WTC11 (cell line): ENCODE measurements around the gene LUC7L. TPM values are rescaled to one million over a fixed set of nuclear protein-coding genes. Genes with fewer than 3 reads are reported as not detected.

Source experiments
- ATAC-seq: fragments of 200-7000 bp; cut with Tn5 transposase; 2 replicates; pipeline ENCODE4 v1.10.0; 2021; ENCODE audit warnings: mild to moderate bottlenecking, moderate library complexity
- CTCF ChIA-PET: fragments of 300-600 bp; sonication (Branson Sonifier 250); formaldehyde crosslinking; loops from one replicate; lab custom pipeline; 2021; ENCODE audit warnings: antibody characterized with exemption; lab: Charles Lee
- POLR2A ChIA-PET: fragments of 350-600 bp; sonication (Branson Sonifier 250); formaldehyde crosslinking; loops from one replicate; lab custom pipeline; 2021; ENCODE audit warnings: antibody characterized with exemption; lab: Charles Lee
- DNase-seq: peaks from one replicate; pipeline ENCODE4 v3.0.0; 2021; ENCODE audit warnings: low spot score
- H3K27ac Mint-ChIP-seq: 2 replicates; pipeline ENCODE4 v1.8.0; 2021; ENCODE audit warnings: mixed read lengths
- H3K27me3 Mint-ChIP-seq: 2 replicates; pipeline ENCODE4 v1.8.0; 2021; ENCODE audit warnings: low read depth, mild to moderate bottlenecking, moderate library complexity, mixed read lengths
- H3K36me3 Mint-ChIP-seq: 2 replicates; pipeline ENCODE4 v1.8.0; 2021; ENCODE audit warnings: mixed read lengths
- H3K4me1 Mint-ChIP-seq: 2 replicates; pipeline ENCODE4 v1.8.0; 2022; ENCODE audit warnings: mixed read lengths
- H3K4me3 Mint-ChIP-seq: 2 replicates; pipeline ENCODE4 v1.8.0; 2021; ENCODE audit warnings: mild to moderate bottlenecking, moderate library complexity, mixed read lengths
- H3K9me3 Mint-ChIP-seq: 2 replicates; pipeline ENCODE4 v1.8.0; 2021; ENCODE audit warnings: mixed read lengths
- ATF1 ChIP-seq: sonication (generic); formaldehyde crosslinking; IDR thresholded peaks from 2 replicates; pipeline ENCODE4 v1.8.1; 2023; ENCODE audit warnings: mild to moderate bottlenecking, moderate library complexity, missing genetic modification reagents
- CBFB ChIP-seq: sonication (generic); formaldehyde crosslinking; IDR thresholded peaks from 2 replicates; pipeline ENCODE4 v1.8.1; 2022; ENCODE audit warnings: mild to moderate bottlenecking, low read depth, missing genetic modification reagents
- CREB1 ChIP-seq: sonication (generic); formaldehyde crosslinking; IDR thresholded peaks from 2 replicates; pipeline ENCODE4 v1.8.0; 2023; ENCODE audit warnings: mild to moderate bottlenecking, missing genetic modification reagents
- EMX1 ChIP-seq: fragments of 250-450 bp; sonication (Bioruptor Pico); IDR thresholded peaks from 2 replicates; pipeline ENCODE4 v1.8.0; 2021; ENCODE audit warnings: mild to moderate bottlenecking
- FOXJ3 ChIP-seq: sonication (generic); formaldehyde crosslinking; IDR thresholded peaks from 2 replicates; pipeline ENCODE4 v1.9.0; 2021; ENCODE audit warnings: missing genetic modification reagents, mild to moderate bottlenecking, borderline replicate concordance
- HMGA2 ChIP-seq: fragments of 250-450 bp; sonication (Bioruptor Pico); IDR thresholded peaks from 2 replicates; pipeline ENCODE4 v1.4.0; 2021; ENCODE audit warnings: mild to moderate bottlenecking, moderate library complexity
- IRF2 ChIP-seq: sonication (generic); formaldehyde crosslinking; IDR thresholded peaks from 2 replicates; pipeline ENCODE4 v1.8.0; 2022; ENCODE audit warnings: low read depth, missing genetic modification reagents, borderline replicate concordance
- JAZF1 ChIP-seq: fragments of 250-450 bp; sonication (Bioruptor Pico); IDR thresholded peaks from 2 replicates; pipeline ENCODE4 v1.9.0; 2021; ENCODE audit warnings: moderate library complexity, mild to moderate bottlenecking, inconsistent platforms
- NFE2L1 ChIP-seq: sonication (generic); formaldehyde crosslinking; IDR thresholded peaks from 2 replicates; pipeline ENCODE4 v1.8.1; 2023; ENCODE audit warnings: missing genetic modification reagents
- NFYB ChIP-seq: sonication (generic); formaldehyde crosslinking; conservative IDR thresholded peaks from 2 replicates; pipeline ENCODE4 v1.8.0; 2022; ENCODE audit warnings: low read depth, missing genetic modification reagents
- NR1H2 ChIP-seq: sonication (generic); formaldehyde crosslinking; IDR thresholded peaks from 2 replicates; pipeline ENCODE4 v1.9.0; 2021; ENCODE audit warnings: mild to moderate bottlenecking, moderate library complexity, missing genetic modification reagents
- OVOL2 ChIP-seq: fragments of 250-450 bp; sonication (Bioruptor Pico); IDR thresholded peaks from 2 replicates; pipeline ENCODE4 v1.9.0; 2021; ENCODE audit warnings: mild to moderate bottlenecking, borderline replicate concordance
- RELA ChIP-seq: sonication (generic); formaldehyde crosslinking; IDR thresholded peaks from 2 replicates; pipeline ENCODE4 v1.8.1; 2022; ENCODE audit warnings: missing genetic modification reagents, mild to moderate bottlenecking, borderline replicate concordance
- SMAD4 ChIP-seq: sonication (generic); formaldehyde crosslinking; IDR thresholded peaks from 2 replicates; pipeline ENCODE4 v1.8.0; 2022; ENCODE audit warnings: mild to moderate bottlenecking, missing genetic modification reagents
- ZNF121 ChIP-seq: sonication (generic); formaldehyde crosslinking; IDR thresholded peaks from 2 replicates; pipeline ENCODE4 v1.8.0; 2023; ENCODE audit warnings: missing genetic modification reagents
- ZNF263 ChIP-seq: sonication (generic); formaldehyde crosslinking; IDR thresholded peaks from 2 replicates; pipeline ENCODE4 v1.8.1; 2022; ENCODE audit warnings: low read depth, mild to moderate bottlenecking, moderate library complexity, missing genetic modification reagents
- ZNF396 ChIP-seq: fragments of 250-450 bp; sonication (Bioruptor Pico); IDR thresholded peaks from 2 replicates; pipeline ENCODE4 v1.8.0; 2021; ENCODE audit warnings: mild to moderate bottlenecking, moderate library complexity, borderline replicate concordance
- total RNA-seq: library from RNA; stranded (reverse); gene quantifications from 3 replicates; pipeline ENCODE4 v1.2.3, GENCODE V29; 2021
- TF ChIP-seq, protein P1 (sequence below): sonication (generic); formaldehyde crosslinking; IDR thresholded peaks from 2 replicates; pipeline ENCODE4 v1.8.1; 2023; ENCODE audit warnings: mild to moderate bottlenecking, moderate library complexity, missing genetic modification reagents
- TF ChIP-seq, protein P2 (sequence below): fragments of 250-450 bp; sonication (Bioruptor Pico); conservative IDR thresholded peaks from 2 replicates; pipeline ENCODE4 v1.9.0; 2021; ENCODE audit warnings: mild to moderate bottlenecking
- TF ChIP-seq, protein P3 (sequence below): sonication (generic); formaldehyde crosslinking; IDR thresholded peaks from 2 replicates; pipeline ENCODE4 v1.8.0; 2022; ENCODE audit warnings: mild to moderate bottlenecking, missing genetic modification reagents
- TF ChIP-seq, protein P4 (sequence below): fragments of 250-450 bp; sonication (Bioruptor Pico); IDR thresholded peaks from 2 replicates; pipeline ENCODE4 v2.1.2; 2022; ENCODE audit warnings: mild to moderate bottlenecking, moderate library complexity
- TF ChIP-seq, protein P5 (sequence below): sonication (generic); formaldehyde crosslinking; IDR thresholded peaks from 2 replicates; pipeline ENCODE4 v1.8.1; 2023; ENCODE audit warnings: mild to moderate bottlenecking, missing genetic modification reagents
- TF ChIP-seq, protein P6 (sequence below): fragments of 250-450 bp; sonication (Bioruptor Pico); IDR thresholded peaks from 2 replicates; pipeline ENCODE4 v1.9.0; 2021; ENCODE audit warnings: moderate library complexity, mild to moderate bottlenecking, inconsistent platforms, borderline replicate concordance

Gene LUC7L
- total RNA-seq, 1 experiment from 2014 or later: 111 TPM

DNA sequence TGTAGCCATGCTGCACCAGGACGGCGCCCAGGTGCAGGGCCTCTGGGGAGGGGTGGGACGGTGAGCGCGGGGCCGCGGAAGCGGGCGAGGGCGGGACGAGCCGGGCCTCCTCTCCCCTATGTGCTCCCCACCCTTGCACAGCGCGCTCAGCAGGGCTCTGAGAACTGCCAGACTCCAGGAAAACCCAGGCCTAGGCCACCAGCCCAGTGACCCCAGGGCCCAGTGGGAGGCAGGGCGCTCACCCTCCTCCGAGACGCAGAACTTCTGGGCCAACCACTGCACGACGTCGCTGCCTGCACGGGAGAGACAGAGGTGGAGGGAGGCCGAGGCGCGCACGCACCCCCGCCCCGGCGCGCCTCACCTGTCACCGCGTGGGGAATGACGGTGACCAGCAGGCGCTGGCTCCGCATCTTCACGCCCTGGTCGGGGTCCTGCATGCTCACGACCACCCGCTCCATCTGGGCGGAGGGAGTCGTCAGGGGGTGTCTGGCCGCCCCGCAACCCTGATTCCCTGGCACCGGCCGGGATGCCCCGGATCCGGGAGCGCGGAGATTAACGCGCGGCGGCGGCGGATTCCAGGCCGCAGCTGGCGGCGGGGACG lies 45.9 kb upstream of the LUC7L start (continued):
- TF ChIP-seq NFYB (CRISPR knock-in tag): no peak
- TF ChIP-seq EMX1 (CRISPR knock-in tag): no peak
- no peak for TF ChIP-seq JAZF1

DNA sequence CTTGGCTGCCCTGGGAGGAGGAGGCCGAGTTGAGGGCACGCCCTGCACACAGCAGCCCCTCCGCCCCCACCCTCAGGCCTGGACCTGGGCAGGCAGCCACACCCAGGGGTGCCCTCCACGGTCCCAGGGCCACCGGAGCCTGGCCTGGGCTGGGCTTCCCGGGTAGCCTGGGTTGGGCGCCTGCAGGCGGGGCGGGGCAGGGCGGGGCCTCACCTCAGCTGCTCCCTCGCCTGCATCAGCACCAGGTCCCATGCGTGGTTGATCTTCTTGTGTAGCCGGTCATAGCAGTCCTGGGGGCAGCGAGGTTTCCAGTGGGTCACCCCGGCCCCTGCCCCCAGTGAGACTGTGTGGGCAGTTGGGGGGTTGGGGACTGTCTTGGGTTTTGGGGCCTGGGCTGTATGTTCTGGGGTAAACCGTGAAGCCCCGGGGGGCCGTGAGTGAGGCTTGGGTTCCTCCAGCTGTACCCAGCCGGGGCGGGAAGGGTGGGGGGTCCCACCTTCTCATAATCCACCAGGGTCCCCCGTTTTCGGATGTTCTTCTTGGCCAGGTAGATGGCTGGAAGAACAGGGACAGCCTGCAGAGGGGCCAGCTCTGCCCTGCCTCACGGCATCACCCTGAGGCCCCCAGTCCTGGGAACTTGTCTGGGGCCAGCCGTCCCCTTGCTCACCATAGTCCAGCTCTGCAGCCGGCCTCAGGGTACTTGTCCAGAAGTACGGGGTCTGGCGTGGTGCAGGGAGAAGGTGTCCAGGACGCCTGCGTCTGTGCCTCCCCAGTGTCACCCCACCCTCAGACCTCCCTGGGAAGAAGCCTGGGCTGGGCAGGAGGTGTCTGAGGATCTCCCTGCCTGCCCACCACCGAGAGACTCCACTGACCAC lies 44.5 kb upstream of the LUC7L start:
- H3K27ac Mint-ChIP-seq: no peak overlapping the region

DNA sequence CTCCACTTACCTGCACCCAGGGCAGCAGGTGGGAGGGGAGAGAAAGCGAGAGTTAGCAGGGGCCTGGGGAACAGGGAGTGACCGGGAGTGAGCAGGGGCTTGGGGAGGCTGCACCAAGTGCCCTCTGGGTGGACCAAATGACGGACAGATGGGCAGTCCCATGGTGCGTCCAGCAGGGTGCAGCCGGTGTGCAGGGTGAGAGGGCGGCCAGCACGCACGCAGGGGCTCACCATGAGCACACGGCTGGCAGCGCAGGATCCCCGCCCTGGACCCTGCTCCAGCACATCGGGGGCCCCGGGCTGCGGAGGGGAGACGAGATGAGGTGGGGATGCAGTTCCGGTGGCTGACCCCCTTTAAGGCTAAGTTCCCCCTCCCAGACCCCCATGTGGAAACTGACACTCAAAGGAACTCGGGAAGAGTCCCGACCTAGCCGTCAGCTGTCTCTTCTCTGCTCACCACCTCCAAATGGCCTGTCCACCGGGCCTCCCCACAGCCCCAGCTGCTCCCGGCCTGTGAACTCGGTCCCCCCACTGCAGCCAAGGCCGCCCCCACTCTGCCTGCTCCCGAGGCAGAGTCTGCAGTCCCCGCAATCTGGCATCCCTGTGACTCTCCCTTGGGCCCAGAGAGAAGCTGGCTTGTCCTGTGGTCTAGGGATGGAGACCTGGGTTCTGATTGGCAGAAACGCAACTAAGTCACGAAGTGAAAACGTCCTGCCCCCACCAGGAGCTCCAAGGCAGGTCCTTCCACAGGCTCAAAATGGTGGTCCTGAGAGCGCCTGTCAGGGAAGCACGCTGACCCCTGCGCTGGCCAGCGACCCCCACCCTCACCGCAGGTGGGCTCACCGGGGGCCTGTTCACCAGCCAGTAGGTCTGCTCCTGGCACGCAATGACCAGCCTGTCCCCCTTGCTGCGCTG lies 43.6 kb upstream of the LUC7L start:
- ChIA-PET CTCF (no interaction called here), POLR2A (no interaction called here)
- ATAC-seq (no peak), DNase-seq (no peak)
- H3K36me3 Mint-ChIP-seq: no peaks in the 10 kb centered on the region
- no peaks in the 10 kb centered on the region for H3K4me1 Mint-ChIP-seq
- H3K27ac Mint-ChIP-seq: no peak overlapping the region
- TF ChIP-seq HMGA2 (CRISPR knock-in tag) (no peak), OVOL2 (CRISPR knock-in tag) (no peak), JAZF1 (no peak), NFE2L1 (CRISPR knock-in tag) (no peak), CBFB (CRISPR knock-in tag) (no peak), ZNF121 (CRISPR knock-in tag) (no peak), IRF2 (CRISPR knock-in tag) (no peak), SMAD4 (CRISPR knock-in tag) (no peak), CREB1 (no peak)
- TF ChIP-seq, protein P1, sequence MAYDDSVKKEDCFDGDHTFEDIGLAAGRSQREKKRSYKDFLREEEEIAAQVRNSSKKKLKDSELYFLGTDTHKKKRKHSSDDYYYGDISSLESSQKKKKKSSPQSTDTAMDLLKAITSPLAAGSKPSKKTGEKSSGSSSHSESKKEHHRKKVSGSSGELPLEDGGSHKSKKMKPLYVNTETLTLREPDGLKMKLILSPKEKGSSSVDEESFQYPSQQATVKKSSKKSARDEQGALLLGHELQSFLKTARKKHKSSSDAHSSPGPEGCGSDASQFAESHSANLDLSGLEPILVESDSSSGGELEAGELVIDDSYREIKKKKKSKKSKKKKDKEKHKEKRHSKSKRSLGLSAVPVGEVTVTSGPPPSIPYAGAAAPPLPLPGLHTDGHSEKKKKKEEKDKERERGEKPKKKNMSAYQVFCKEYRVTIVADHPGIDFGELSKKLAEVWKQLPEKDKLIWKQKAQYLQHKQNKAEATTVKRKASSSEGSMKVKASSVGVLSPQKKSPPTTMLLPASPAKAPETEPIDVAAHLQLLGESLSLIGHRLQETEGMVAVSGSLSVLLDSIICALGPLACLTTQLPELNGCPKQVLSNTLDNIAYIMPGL (CRISPR knock-in tag): no peak
- TF ChIP-seq, protein P2, sequence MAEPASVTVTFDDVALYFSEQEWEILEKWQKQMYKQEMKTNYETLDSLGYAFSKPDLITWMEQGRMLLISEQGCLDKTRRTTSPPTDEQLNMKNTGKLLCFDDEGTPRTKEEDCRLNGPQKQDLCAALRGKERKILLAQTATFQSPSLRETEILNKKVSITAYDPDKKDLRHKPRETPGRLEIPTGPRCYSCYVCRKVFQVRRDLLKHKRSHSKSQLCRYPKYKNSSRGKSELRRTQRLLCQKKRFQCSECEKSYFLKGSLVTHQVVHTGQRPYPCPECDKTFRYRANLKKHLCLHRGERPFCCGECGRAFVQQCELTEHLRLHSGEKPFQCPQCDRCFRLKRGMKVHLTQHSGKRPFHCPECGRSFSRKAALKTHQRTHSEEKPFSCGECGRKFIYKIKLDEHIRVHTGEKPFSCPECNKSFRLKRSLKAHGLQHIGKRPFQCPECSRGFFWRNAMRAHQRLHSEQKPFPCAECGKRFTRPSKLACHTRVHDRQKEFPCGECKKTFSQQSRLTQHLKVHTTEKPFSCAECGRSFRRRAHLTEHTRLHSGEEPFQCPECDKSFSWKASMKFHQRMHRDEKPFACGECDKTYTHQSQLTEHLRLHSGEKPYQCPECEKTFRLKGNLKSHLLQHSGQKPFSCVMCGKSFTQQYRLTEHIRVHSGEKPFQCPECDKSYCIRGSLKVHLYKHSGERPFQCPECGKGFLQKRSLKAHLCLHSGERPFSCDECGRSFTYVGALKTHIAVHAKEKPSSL: no peak
- TF ChIP-seq, protein P3, sequence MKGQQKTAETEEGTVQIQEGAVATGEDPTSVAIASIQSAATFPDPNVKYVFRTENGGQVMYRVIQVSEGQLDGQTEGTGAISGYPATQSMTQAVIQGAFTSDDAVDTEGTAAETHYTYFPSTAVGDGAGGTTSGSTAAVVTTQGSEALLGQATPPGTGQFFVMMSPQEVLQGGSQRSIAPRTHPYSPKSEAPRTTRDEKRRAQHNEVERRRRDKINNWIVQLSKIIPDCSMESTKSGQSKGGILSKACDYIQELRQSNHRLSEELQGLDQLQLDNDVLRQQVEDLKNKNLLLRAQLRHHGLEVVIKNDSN: no peak
- TF ChIP-seq, protein P4, sequence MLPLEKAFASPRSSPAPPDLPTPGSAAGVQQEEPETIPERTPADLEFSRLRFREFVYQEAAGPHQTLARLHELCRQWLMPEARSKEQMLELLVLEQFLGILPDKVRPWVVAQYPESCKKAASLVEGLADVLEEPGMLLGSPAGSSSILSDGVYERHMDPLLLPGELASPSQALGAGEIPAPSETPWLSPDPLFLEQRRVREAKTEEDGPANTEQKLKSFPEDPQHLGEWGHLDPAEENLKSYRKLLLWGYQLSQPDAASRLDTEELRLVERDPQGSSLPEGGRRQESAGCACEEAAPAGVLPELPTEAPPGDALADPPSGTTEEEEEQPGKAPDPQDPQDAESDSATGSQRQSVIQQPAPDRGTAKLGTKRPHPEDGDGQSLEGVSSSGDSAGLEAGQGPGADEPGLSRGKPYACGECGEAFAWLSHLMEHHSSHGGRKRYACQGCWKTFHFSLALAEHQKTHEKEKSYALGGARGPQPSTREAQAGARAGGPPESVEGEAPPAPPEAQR (CRISPR knock-in tag): no peak
- H3K27me3 Mint-ChIP-seq: peaks cover 32% of the 10 kb centered on the region
- H3K4me3 Mint-ChIP-seq: no peak overlapping the region
- no peaks in the 10 kb centered on the region for H3K9me3 Mint-ChIP-seq

More for the DNA sequence above, 44.5 kb upstream of the LUC7L start:
- CTCF ChIA-PET: no interaction called here
- Mint-ChIP-seq H3K4me3 (no peak overlapping the region), H3K27me3 (peaks cover 33% of the 10 kb centered on the region), H3K36me3 (no peaks in the 10 kb centered on the region), H3K4me1 (no peaks in the 10 kb centered on the region), H3K9me3 (no peaks in the 10 kb centered on the region)
- POLR2A ChIA-PET: interaction anchor here (0.6 kb wide), 1 partner anchor 40 kb away, joined by 3 read pairs; no protein-coding TSS in a partner anchor
- no peak for ATAC-seq
- TF ChIP-seq, protein P5, sequence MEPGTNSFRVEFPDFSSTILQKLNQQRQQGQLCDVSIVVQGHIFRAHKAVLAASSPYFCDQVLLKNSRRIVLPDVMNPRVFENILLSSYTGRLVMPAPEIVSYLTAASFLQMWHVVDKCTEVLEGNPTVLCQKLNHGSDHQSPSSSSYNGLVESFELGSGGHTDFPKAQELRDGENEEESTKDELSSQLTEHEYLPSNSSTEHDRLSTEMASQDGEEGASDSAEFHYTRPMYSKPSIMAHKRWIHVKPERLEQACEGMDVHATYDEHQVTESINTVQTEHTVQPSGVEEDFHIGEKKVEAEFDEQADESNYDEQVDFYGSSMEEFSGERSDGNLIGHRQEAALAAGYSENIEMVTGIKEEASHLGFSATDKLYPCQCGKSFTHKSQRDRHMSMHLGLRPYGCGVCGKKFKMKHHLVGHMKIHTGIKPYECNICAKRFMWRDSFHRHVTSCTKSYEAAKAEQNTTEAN: no peak
- no peak for TF ChIP-seq NR1H2 (CRISPR knock-in tag)
- TF ChIP-seq ZNF263 (CRISPR knock-in tag): no peak
- TF ChIP-seq SMAD4 (CRISPR knock-in tag): no peak
- no peak for TF ChIP-seq ZNF396 (CRISPR knock-in tag)
- no peak for TF ChIP-seq ATF1 (CRISPR knock-in tag)
- no peak for TF ChIP-seq NFE2L1 (CRISPR knock-in tag)
- TF ChIP-seq, protein P6, sequence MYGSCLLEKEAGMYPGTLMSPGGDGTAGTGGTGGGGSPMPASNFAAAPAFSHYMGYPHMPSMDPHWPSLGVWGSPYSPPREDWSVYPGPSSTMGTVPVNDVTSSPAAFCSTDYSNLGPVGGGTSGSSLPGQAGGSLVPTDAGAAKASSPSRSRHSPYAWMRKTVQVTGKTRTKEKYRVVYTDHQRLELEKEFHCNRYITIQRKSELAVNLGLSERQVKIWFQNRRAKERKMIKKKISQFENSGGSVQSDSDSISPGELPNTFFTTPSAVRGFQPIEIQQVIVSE (CRISPR knock-in tag): no peak
- TF ChIP-seq FOXJ3: no peak
- no peak for TF ChIP-seq RELA (CRISPR knock-in tag)
- DNase-seq: no peak
